ENCODE measurements around the gene IKBKG.
A peak's percentile ranks its signal among the peaks of the same experiment; 100 is the strongest.
"Not testable (repeated sequence)": the region's sequence is repeated elsewhere in the genome, so short reads cannot be mapped to it uniquely, and the experiment has no call there.

IKBKG gene

GRCh38 chrX:154547245-154548027, at the start of gene IKBKG:
IKBKG (plus strand) TSS chrX:154547620; CDS start chrX:154552003, 4,383 bp downstream.
- peak; percentile 75 to 77 (median 76) for DNase-seq (ENCODE audit: low read depth in 3 of 3)

GRCh38 chrX:154501423-154501822, 46.0 kb upstream of the IKBKG start:
- DNase-seq (ENCODE audit: low read depth in 3 of 3): not testable (repeated sequence)

GRCh38 chrX:154502098-154502497, 45.3 kb upstream of the IKBKG start:
- no peak for DNase-seq (ENCODE audit: low read depth in 3 of 3)

- DNase-seq (ENCODE audit: low read depth in 3 of 3): no peak
These were observed 44.4 kb upstream of the IKBKG start for GRCh38 chrX:154502989-154503388.

GRCh38 chrX:154505734-154506133, 41.7 kb upstream of the IKBKG start:
- no peak for DNase-seq (ENCODE audit: low read depth in 3 of 3)

GRCh38 chrX:154506483-154507332, 40.7 kb upstream of the IKBKG start:
- no peak for DNase-seq (ENCODE audit: low read depth in 3 of 3)

- DNase-seq (ENCODE audit: low read depth in 3 of 3): no peak
These were observed 39.6 kb upstream of the IKBKG start for GRCh38 chrX:154507673-154508383.

- DNase-seq (ENCODE audit: low read depth in 3 of 3): no peak
These were observed 39.1 kb upstream of the IKBKG start for GRCh38 chrX:154508384-154508745.

GRCh38 chrX:154509455-154509854, 38.0 kb upstream of the IKBKG start:
- no peak for DNase-seq (ENCODE audit: low read depth in 3 of 3)

- DNase-seq (ENCODE audit: low read depth in 3 of 3): no peak
These were observed 35.7 kb upstream of the IKBKG start for GRCh38 chrX:154511761-154512160.

- no peak for DNase-seq (ENCODE audit: low read depth in 3 of 3)
These were observed 34.4 kb upstream of the IKBKG start for GRCh38 chrX:154512879-154513553.

GRCh38 chrX:154513716-154514115, 33.7 kb upstream of the IKBKG start:
- no peak for DNase-seq (ENCODE audit: low read depth in 3 of 3)

GRCh38 chrX:154515090-154515965, 32.1 kb upstream of the IKBKG start:
- no peak for DNase-seq (ENCODE audit: low read depth in 3 of 3)

- peak; percentile 86 for DNase-seq (ENCODE audit: low read depth in 3 of 3)
These were observed 31.3 kb upstream of the IKBKG start, which contains the start of gene FAM3A for GRCh38 chrX:154515966-154516655. FAM3A (minus strand) TSS chrX:154516232; CDS start chrX:154515772, 460 bp downstream.

- DNase-seq (ENCODE audit: low read depth in 3 of 3): no peak
These were observed 30.7 kb upstream of the IKBKG start for GRCh38 chrX:154516656-154517100.

- DNase-seq (ENCODE audit: low read depth in 3 of 3): no peak
These were observed 30.2 kb upstream of the IKBKG start for GRCh38 chrX:154517101-154517781.

GRCh38 chrX:154519389-154519788, 28.0 kb upstream of the IKBKG start:
- no peak for DNase-seq (ENCODE audit: low read depth in 3 of 3)

- no peak for DNase-seq (ENCODE audit: low read depth in 3 of 3)
These were observed 21.6 kb upstream of the IKBKG start for GRCh38 chrX:154525606-154526490.

Measured in stimulated activated CD4-positive, alpha-beta T cell treated with anti-CD3 and anti-CD28 coated beads, TNF-alpha, amount 100 ng/mL, for 4 hours (primary cell).